Measurements from ENCODE around the gene SSUH2. TPM values are rescaled to one million over a fixed set of nuclear protein-coding genes. Genes with fewer than 3 reads are reported as not detected.

SSUH2 gene
- total RNA-seq, 2 experiments from 2014 or later, result 0.11 to 0.31 TPM

GRCh38 chr3:8641472-8641871, 3.1 kb downstream of the SSUH2 start:
- intact Hi-C loops (cut with micrococcal nuclease), result no loop called here
- ChIA-PET POLR2A (no interaction called here), CTCF (interaction anchor here (1.4 kb wide), 1 partner anchor 128 kb away, joined by 3 read pairs; no protein-coding TSS in a partner anchor)
- Mint-ChIP-seq H3K27ac (no peak overlapping the region), H3K9me3 (no peaks in the 10 kb centered on the region), H3K36me3 (ENCODE audit: low read depth) (no peaks in the 10 kb centered on the region), H3K4me1 (ENCODE audit: low read depth) (no peaks in the 10 kb centered on the region), H3K4me3 (no peak overlapping the region), H3K27me3 (peaks cover 7% of the 10 kb centered on the region)
- ATAC-seq (no peak), DNase-seq (no peak)
- TF ChIP-seq CTCF (IDR thresholded peaks at IDR 0.05), result no peak

GRCh38 chr3:8640223-8640622, 4.4 kb downstream of the SSUH2 start:
- TF ChIP-seq CTCF (IDR thresholded peaks at IDR 0.05), result no peak
- no peaks in the 10 kb centered on the region for H3K36me3 Mint-ChIP-seq (ENCODE audit: low read depth)

GRCh38 chr3:8639659-8640000, 5.0 kb downstream of the SSUH2 start:
- intact Hi-C loops (cut with micrococcal nuclease), result no loop called here
- Mint-ChIP-seq H3K27ac (no peak overlapping the region), H3K36me3 (ENCODE audit: low read depth) (no peaks in the 10 kb centered on the region), H3K4me1 (ENCODE audit: low read depth) (no peaks in the 10 kb centered on the region), H3K27me3 (peaks cover 6% of the 10 kb centered on the region), H3K9me3 (no peaks in the 10 kb centered on the region), H3K4me3 (no peak overlapping the region)
- ATAC-seq, result no peak
- ChIA-PET CTCF (no interaction called here), POLR2A (no interaction called here)
- DNase-seq, result no peak
- TF ChIP-seq CTCF (IDR thresholded peaks at IDR 0.05), result no peak

More at GRCh38 chr3:8640223-8640622, 4.4 kb downstream of the SSUH2 start:
- Mint-ChIP-seq H3K27ac (no peak overlapping the region), H3K27me3 (peaks cover 7% of the 10 kb centered on the region), H3K4me3 (no peak overlapping the region), H3K9me3 (no peaks in the 10 kb centered on the region), H3K4me1 (ENCODE audit: low read depth) (no peaks in the 10 kb centered on the region)
- DNase-seq (no peak), ATAC-seq (no peak)
- POLR2A ChIA-PET, result no interaction called here
- CTCF ChIA-PET, result no interaction called here
- intact Hi-C loops (cut with micrococcal nuclease), result no loop called here

GRCh38 chr3:8638994-8639658, 5.5 kb downstream of the SSUH2 start:
- ATAC-seq (no peak), DNase-seq (no peak)
- Mint-ChIP-seq H3K4me1 (ENCODE audit: low read depth) (no peaks in the 10 kb centered on the region), H3K9me3 (no peaks in the 10 kb centered on the region), H3K27me3 (peaks cover 3% of the 10 kb centered on the region), H3K27ac (no peak overlapping the region), H3K36me3 (ENCODE audit: low read depth) (no peaks in the 10 kb centered on the region), H3K4me3 (no peak overlapping the region)
- ChIA-PET CTCF (no interaction called here), POLR2A (no interaction called here)
- intact Hi-C loops (cut with micrococcal nuclease), result no loop called here
- TF ChIP-seq CTCF (IDR thresholded peaks at IDR 0.05), result no peak

- Mint-ChIP-seq H3K27me3 (peaks cover 4% of the 10 kb centered on the region), H3K4me3 (no peak overlapping the region), H3K4me1 (ENCODE audit: low read depth) (no peaks in the 10 kb centered on the region), H3K9me3 (no peaks in the 10 kb centered on the region), H3K27ac (no peak overlapping the region), H3K36me3 (ENCODE audit: low read depth) (no peaks in the 10 kb centered on the region)
- TF ChIP-seq CTCF (IDR thresholded peaks at IDR 0.05), result no peak
- ChIA-PET CTCF (no interaction called here), POLR2A (no interaction called here)
- intact Hi-C loops (cut with micrococcal nuclease), result no loop called here
- DNase-seq (no peak), ATAC-seq (no peak)
Measured at GRCh38 chr3:8637348-8637747, 7.2 kb downstream of the SSUH2 start.
